Neural cell (in vitro differentiated cells): Measurements from ENCODE around the gene ZNF335. TPM values are rescaled to one million over a fixed set of nuclear protein-coding genes. Genes with fewer than 3 reads are reported as not detected.

Experiments used
- H2AFZ ChIP-seq: fragments of 200-600, 300-800 bp; sonication (generic), shearing (Covaris generic); 2 replicates; pipeline ENCODE4 v1.6.0; 2014; ENCODE audit warnings: low read depth, mild to moderate bottlenecking, antibody characterized with exemption, low read length, moderate library complexity
- H3F3A ChIP-seq: fragments of 200-600 bp; shearing (Covaris generic); 2 replicates; pipeline ENCODE4 v1.6.1; 2016; ENCODE audit warnings: mild to moderate bottlenecking, moderate library complexity, mixed read lengths, antibody characterized with exemption, low read length; ENCODE audit not compliant: insufficient read depth, poor library complexity, severe bottlenecking
- H3K27ac ChIP-seq: fragments of 200-600, 300-800 bp; sonication (generic), shearing (Covaris generic); 2 replicates; pipeline ENCODE4 v1.5.1; 2014; ENCODE audit warnings: mild to moderate bottlenecking, low read length, moderate library complexity
- H3K27me3 ChIP-seq: fragments of 300-800, 200-600 bp; sonication (generic), shearing (Covaris generic); 2 replicates; pipeline ENCODE4 v1.6.0; 2014; ENCODE audit warnings: mild to moderate bottlenecking, low read depth, low read length, moderate library complexity; ENCODE audit not compliant: insufficient read depth
- H3K36me3 ChIP-seq: fragments of 300-800, 200-600 bp; sonication (generic), shearing (Covaris generic); 2 replicates; pipeline ENCODE4 v1.5.1; 2014; ENCODE audit warnings: mild to moderate bottlenecking, antibody characterized with exemption, low read length, moderate library complexity; ENCODE audit not compliant: insufficient read depth
- H3K4me2 ChIP-seq: fragments of 300-800, 200-600 bp; sonication (generic), shearing (Covaris generic); 2 replicates; pipeline ENCODE4 v1.6.0; 2014; ENCODE audit warnings: mild to moderate bottlenecking, low read length
- H3K4me3 ChIP-seq: fragments of 300-800, 200-600 bp; sonication (generic), shearing (Covaris generic); 2 replicates; pipeline ENCODE4 v1.5.1; 2014; ENCODE audit warnings: mild to moderate bottlenecking, low read length, moderate library complexity
- H3K79me2 ChIP-seq: fragments of 200-600 bp; shearing (Covaris generic); replicated peaks from 2 replicates; pipeline ENCODE4 v1.6.0; 2014; ENCODE audit warnings: mild to moderate bottlenecking, low read length, moderate library complexity; ENCODE audit not compliant: insufficient read depth
- H3K9ac ChIP-seq: fragments of 300-800, 200-600 bp; sonication (generic), shearing (Covaris generic); 2 replicates; pipeline ENCODE4 v1.6.1; 2016; ENCODE audit warnings: mild to moderate bottlenecking, low read length, mixed read lengths
- H3K9me2 ChIP-seq: fragments of 200-600 bp; shearing (Covaris generic); 2 replicates; pipeline ENCODE4 v1.6.1; 2016; ENCODE audit warnings: mild to moderate bottlenecking, low read length, mixed read lengths; ENCODE audit not compliant: insufficient read depth
- H3K9me3 ChIP-seq: fragments of 200-600, 300-800 bp; sonication (generic), shearing (Covaris generic); 2 replicates; pipeline ENCODE4 v1.6.1; 2016; ENCODE audit warnings: mild to moderate bottlenecking, mixed run types, low read length, moderate library complexity, mixed read lengths
- H4K20me1 ChIP-seq: fragments of 200-600 bp; shearing (Covaris generic); 2 replicates; pipeline ENCODE4 v1.6.1; 2016; ENCODE audit warnings: mild to moderate bottlenecking, mixed run types; ENCODE audit not compliant: insufficient read depth
- CTCF ChIP-seq: fragments of 450-650 bp; IDR thresholded peaks from 2 replicates; pipeline ENCODE4 v1.5.1; 2014; ENCODE audit warnings: antibody characterized with exemption, mild to moderate bottlenecking, moderate library complexity; ENCODE audit not compliant: poor library complexity, severe bottlenecking
- EP300 ChIP-seq: fragments of 450-650 bp; conservative IDR thresholded peaks from 2 replicates; pipeline ENCODE4 v1.6.1; 2014; ENCODE audit warnings: antibody characterized with exemption, mild to moderate bottlenecking, moderate library complexity; ENCODE audit not compliant: poor library complexity, severe bottlenecking
- EZH2 ChIP-seq: fragments of 200-600, 300-800 bp; shearing (Covaris generic), sonication (generic); IDR thresholded peaks from 2 replicates; pipeline ENCODE4 v1.6.1; 2014; ENCODE audit warnings: antibody characterized with exemption, low read length, borderline replicate concordance, mild to moderate bottlenecking; ENCODE audit not compliant: insufficient read depth, poor library complexity, severe bottlenecking
- MXI1 ChIP-seq: fragments of 450-650 bp; conservative IDR thresholded peaks from 2 replicates; pipeline ENCODE4 v1.6.1; 2014; ENCODE audit warnings: antibody characterized with exemption, mild to moderate bottlenecking; ENCODE audit not compliant: poor library complexity, severe bottlenecking
- POLR2AphosphoS5 ChIP-seq: IDR thresholded peaks from 2 replicates; pipeline ENCODE4 v1.6.1; 2012
- RAD21 ChIP-seq: fragments of 450-650 bp; conservative IDR thresholded peaks from 2 replicates; pipeline ENCODE4 v1.6.1; 2014; ENCODE audit warnings: antibody characterized with exemption, mild to moderate bottlenecking, moderate library complexity
- REST ChIP-seq: IDR thresholded peaks from 2 replicates; pipeline ENCODE4 v1.6.1; 2012; ENCODE audit warnings: borderline replicate concordance
- SMC3 ChIP-seq: fragments of 450-650 bp; conservative IDR thresholded peaks from 2 replicates; pipeline ENCODE4 v1.6.1; 2014; ENCODE audit warnings: antibody characterized with exemption, mild to moderate bottlenecking, moderate library complexity; ENCODE audit not compliant: poor library complexity
- TAF1 ChIP-seq: IDR thresholded peaks from 2 replicates; pipeline ENCODE4 v1.6.1; 2012; ENCODE audit warnings: low read depth
- polyA plus RNA-seq: library from polyadenylated mRNA; depleted of rRNA; stranded (reverse); fragments of >200 nt; gene quantifications from 2 replicates; pipeline ENCODE4 v1.2.3, GENCODE V29; 2014

ZNF335 gene
- polyA plus RNA-seq, 1 donor from 2014 or later = 12.8 TPM

- H3F3A ChIP-seq = no peaks in the 10 kb centered on the region
- H3K27me3 ChIP-seq = no peaks in the 10 kb centered on the region
- no peak overlapping the region for H3K27ac ChIP-seq
- no peaks in the 10 kb centered on the region for H3K36me3 ChIP-seq
- H3K4me3 ChIP-seq = no peak overlapping the region
- no peak overlapping the region for H2AFZ ChIP-seq
- H4K20me1 ChIP-seq = no peaks in the 10 kb centered on the region
- H3K79me2 ChIP-seq = no peaks in the 10 kb centered on the region
- no peak overlapping the region for H3K4me2 ChIP-seq
- no peaks in the 10 kb centered on the region for H3K9me3 ChIP-seq
- TF ChIP-seq MXI1 = no peak
- no peak for TF ChIP-seq SMC3
- TF ChIP-seq EZH2 = no peak
- no peak for TF ChIP-seq REST
- no peak for TF ChIP-seq TAF1
- TF ChIP-seq EP300 = no peak
- no peak for TF ChIP-seq CTCF
- no peak for TF ChIP-seq RAD21
- H3K9me2 ChIP-seq = no peaks in the 10 kb centered on the region
- H3K9ac ChIP-seq = no peak overlapping the region
Measured at GRCh38 chr20:45921337-45922189, 50.4 kb downstream of the ZNF335 start.

DNA sequence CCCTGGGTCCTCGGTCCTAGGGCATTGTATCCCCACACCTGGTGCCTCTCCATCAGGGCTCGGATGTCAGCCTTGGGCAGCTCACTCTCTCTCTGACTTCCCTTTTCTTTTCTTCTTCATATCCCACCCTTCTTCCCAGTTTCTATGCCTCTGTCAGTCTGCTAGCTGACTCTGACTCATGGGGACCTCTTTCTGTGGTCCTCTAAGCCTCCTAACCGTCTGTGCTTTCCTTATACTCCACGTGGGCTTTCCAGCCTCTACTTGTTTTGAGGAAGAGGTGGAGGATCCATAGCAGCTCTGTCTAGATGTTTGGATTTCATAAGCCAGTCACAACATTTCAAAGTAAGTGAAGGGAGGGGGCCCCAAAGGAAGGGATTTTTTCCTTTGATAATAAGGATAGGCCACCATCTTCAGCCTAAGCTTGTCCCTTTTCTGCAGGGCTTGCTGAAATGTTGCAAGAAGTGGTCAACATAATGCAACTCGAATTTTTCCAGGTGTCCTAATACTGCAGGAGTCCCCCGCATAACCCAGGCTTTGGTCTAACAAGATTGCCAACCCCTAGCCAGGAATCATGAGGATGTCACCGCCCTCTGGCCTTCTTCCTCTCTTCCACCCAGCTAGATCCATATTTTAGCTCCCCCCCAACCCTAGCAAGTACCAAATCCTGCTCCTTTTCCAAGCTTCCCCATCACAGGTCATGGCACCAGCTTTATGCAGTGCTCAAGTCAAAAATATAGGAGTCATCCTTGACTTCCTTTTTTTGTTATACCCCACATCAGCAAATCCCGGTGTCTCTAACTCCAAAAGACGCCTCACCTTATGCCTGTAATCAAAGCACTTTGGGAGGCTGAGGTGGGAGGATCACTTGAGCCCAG, 51.3 kb downstream of the ZNF335 start:
- Histone ChIP-seq H3K27me3 (no peaks in the 10 kb centered on the region), H3F3A (no peaks in the 10 kb centered on the region), H3K9ac (no peak overlapping the region), H4K20me1 (no peaks in the 10 kb centered on the region), H3K4me2 (no peak overlapping the region), H3K36me3 (no peaks in the 10 kb centered on the region), H3K9me2 (no peaks in the 10 kb centered on the region), H2AFZ (no peak overlapping the region), H3K79me2 (no peaks in the 10 kb centered on the region), H3K4me3 (no peak overlapping the region), H3K9me3 (no peaks in the 10 kb centered on the region), H3K27ac (no peak overlapping the region)
- TF ChIP-seq CTCF (no peak), POLR2AphosphoS5 (no peak), TAF1 (no peak), EZH2 (no peak), RAD21 (no peak), EP300 (no peak), MXI1 (no peak), SMC3 (no peak), REST (no peak)
